GM19351 (cell line): ENCODE measurements around the gene SRSF3.

ENCODE experiments used
- ATAC-seq: cut with Tn5 transposase; IDR thresholded peaks from one replicate; pipeline ENCODE4 v1.9.1; 2021; ENCODE audit warnings: mild to moderate bottlenecking, moderate library complexity; ENCODE audit not compliant: unreplicated experiment

Gene SRSF3

DNA sequence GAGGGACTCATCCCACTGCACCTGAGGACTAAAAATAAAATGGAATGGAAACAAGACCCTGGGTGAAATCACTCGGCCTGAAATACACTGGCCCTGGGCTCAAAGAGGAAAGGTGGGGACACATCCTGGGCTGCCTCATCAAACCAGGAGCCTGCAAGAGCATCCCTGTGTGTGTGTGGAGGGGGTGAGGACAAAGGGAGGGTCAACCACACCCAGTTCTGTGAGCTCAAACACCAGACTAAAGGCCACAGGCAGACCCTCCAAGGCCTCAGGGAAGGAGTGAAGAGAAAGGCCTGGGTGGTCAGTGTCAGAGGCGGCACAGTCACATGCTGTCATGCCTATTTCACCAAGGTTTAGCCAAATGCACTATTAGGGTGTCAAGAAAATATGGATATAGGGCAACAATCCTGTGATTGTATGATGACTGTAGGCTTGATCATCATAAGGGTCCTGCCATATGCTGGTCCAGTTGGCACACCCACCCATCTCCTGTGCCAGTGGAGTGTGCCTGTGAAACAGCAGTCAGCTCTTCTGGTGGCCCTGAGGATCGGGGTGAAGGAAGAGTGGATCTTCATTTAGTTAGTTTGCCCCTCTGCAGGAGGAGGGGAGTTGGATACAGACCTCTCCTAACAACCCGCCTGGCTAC is 28.9 kb downstream of the SRSF3 start:
- ATAC-seq, result no peak

- peak; percentile 57 for ATAC-seq
Measured at GRCh38 chr6:36623547-36624459, 29.6 kb downstream of the SRSF3 start.

DNA sequence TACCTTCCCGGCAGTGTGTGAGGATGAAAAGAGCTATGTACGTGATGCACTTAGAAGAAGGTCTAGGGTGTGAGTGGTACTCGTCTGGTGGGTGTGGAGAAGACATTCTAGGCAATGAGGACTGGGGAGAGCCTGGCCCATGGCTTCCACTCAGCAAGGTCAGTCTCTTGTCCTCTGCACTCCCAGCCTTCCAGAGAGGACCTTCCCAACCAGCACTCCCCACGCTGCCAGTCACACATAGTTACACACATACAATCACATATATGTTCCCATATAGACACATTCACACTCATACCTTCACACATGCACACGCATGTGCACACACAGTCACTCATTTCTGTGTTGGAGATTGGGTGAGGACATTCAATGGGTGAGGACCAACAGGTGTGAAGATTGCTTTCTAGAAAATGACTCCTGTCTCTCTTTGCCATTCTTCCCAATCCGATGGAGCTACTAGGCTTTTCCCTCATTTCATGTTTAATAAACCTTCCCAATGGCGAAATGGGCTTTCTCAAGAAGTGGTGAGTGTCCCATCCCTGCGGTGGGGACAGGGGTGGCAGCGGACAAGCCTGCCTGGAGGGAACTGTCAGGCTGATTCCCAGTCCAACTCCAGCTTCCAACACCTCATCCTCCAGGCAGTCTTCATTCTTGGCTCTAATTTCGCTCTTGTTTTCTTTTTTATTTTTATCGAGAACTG is 30.4 kb downstream of the SRSF3 start:
- ATAC-seq, result no peak

- ATAC-seq, result no peak
Measured at GRCh38 chr6:36625158-36625919, 31.2 kb downstream of the SRSF3 start.

DNA sequence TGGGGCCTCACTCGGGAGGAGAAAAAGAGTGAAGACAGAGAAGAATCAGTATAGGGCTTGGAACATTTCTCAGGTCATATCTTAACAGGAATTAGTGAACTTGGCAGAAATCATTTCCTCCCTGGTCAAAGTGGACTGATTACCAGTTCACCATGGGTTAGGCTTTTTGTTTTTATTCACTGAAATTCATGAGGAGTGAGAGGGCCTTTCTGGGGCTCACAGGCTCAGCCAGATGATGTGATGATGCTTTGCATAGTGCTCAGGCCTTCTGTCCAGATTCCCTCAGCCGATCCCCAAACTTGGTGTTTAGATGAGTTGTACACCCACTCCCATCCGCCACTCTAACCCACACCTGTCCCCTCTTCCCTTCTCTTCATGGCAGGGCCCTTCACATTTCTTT is 32.5 kb downstream of the SRSF3 start:
- no peak for ATAC-seq

DNA sequence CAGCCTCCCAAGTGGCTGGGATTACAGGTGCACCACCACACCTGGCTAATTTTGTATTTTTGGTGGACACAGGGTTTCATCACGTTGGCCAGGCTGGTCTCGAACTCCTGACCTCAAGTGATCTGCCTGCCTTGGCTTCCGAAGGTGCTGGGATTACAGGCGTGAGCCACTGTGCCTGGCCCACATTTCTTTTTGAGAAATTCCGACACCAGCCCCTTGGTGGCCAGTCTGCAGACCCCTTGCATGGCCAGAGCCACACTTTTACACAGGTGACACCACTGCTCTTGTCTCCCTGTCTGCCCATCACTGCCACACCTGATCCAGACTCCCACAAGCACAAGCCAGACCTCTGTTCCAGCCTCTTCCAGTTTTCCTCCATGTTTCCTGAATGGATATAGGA is 33.0 kb downstream of the SRSF3 start:
- no peak for ATAC-seq

- ATAC-seq, result no peak
Measured at GRCh38 chr6:36627801-36628246, 33.7 kb downstream of the SRSF3 start.

DNA sequence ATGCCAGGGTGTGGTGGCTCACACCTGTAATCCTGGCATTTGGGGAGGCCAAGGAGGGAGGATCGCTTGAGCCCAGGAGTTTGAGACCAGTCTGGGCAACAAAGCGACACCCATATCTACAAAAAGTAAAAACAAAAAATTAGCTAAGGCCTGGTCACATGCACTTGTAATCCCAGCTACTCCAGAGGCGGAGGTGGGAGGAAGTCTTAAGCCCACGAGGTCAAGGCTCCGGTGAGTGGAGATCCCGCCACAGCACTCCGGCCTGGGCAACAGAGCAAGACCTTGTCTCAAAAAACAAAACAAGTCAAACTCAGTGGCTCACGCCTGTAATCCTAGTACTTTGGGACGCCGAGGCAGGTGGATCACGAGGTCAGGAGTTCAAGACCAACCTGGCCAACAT is 35.6 kb downstream of the SRSF3 start:
- no peak for ATAC-seq

DNA sequence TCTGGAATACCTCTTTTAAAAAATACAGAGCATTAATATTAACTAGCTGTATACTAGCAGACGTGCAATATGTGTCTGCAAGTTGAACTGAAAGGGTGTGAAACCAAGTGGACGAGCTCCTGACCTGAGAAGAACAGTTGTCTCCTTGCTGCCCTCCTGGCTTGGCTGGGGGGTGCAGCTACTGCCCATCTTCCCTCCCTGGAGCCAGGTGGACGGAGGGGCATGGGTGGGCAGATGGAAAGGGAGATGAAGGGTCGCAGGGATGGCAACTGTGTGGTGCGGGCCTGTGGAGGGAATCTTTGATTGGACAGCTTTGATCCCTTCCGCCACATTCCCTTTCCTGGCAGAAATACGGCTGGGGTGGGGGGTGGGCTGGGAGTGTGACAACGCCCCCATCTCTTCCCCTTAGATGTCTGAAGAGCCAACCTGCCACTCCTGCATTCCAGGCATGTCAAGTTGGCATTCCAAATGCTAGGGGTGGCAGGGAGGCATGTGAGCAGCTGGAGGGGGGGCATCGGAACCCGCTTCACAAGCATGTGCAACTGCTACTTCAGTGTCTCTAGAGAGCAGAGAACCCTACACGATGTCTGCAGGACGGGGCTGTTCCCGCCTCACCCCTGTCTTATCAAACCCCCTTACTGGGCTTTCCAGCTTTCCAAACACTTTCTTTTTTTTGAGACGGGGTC is 37.3 kb downstream of the SRSF3 start:
- no peak for ATAC-seq

- ATAC-seq, result no peak
Measured at GRCh38 chr6:36633370-36633769, 39.2 kb downstream of the SRSF3 start.

DNA sequence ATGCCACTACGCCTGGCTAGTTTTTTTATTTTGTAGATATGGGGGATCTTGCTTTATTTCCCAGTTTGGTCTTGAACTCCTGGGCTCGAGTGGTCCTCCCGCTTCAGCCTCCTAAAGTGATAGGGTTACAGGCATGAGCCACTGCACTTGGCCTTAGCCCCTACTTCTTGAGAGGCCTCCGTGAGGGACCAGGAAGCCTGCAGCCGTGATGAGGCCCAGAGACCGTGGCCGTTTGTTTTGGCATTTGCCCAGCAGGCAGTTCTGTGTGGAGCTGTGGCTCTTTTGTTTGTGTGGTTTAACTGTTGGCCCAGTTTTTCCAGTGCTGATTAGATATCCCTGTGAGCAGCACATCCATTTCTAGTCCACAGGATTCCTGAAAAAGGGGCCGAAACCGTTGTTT is 39.8 kb downstream of the SRSF3 start:
- no peak for ATAC-seq

- ATAC-seq, result no peak
Measured at GRCh38 chr6:36634317-36635108, 40.4 kb downstream of the SRSF3 start.

GRCh38 chr6:36636283-36636682 is 42.1 kb downstream of the SRSF3 start:
- no peak for ATAC-seq

DNA sequence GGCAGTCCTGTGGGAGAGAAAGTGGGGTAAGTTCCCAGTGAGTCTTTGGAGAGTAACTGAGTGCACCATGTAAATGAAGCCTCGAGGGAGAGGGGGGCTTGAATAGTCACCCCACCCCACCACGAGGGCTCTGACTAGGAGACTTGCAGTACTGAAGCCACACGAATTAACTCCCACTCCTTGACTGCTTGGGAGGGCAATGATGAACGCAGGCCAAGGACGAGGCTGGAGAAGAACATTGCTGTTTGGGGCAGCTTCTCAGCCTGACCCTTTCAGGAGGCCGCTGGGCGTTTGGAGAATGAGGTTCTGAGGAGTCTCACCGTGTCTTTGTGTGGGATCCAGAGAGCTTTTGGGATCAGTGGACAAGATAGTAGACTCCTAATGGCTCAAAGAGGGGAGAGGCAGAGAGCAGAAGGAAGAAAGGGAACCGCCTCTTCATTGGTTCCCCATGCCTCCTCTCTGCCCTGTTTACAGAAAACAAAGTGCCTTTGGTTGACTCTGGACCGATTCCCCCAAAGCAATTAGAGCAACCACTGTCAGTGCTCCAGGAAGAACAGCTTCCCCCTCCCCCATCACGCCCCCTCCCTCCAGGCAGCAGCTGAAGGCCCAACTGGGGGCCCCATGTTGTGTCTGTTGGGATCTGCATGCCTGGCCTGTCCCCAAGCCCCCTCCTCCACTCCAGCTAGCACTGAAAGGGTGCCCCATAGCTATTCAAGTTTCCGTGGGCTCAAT is 42.7 kb downstream of the SRSF3 start:
- no peak for ATAC-seq

- no peak for ATAC-seq
Measured at GRCh38 chr6:36638579-36638978, 44.4 kb downstream of the SRSF3 start.

- no peak for ATAC-seq
Measured at GRCh38 chr6:36639171-36639808, 45.1 kb downstream of the SRSF3 start.

DNA sequence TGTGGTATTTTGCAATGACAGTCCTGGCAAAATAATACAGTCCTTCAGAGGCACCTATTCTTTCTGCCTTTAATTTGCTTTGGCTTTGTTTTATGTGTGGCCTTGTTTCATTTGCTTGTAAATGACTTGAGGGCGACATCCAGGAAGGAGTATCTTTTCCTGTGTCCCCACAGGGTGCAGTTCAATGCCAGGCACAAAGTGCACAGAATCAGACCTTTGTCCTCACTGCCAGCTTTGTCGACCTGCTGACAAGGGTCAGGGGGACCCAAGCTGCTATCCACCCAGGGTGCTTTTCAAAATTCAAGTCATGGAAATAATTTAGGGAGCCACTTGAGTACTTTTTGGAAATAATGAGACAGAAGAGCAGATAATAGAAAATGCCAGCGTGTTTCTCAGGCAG is 47.4 kb downstream of the SRSF3 start:
- ATAC-seq, result no peak
